GM19238 (cell line): ENCODE data around the gene TADA1.
"Not testable (repeated sequence)": the region's sequence is repeated elsewhere in the genome, so short reads cannot be mapped to it uniquely, and the experiment has no call there.

Experiments
- DNase-seq: peaks from one replicate; pipeline ENCODE4 v3.0.0; 2011; ENCODE audit warnings: low spot score; ENCODE audit not compliant: insufficient read length

The TADA1 gene

DNA sequence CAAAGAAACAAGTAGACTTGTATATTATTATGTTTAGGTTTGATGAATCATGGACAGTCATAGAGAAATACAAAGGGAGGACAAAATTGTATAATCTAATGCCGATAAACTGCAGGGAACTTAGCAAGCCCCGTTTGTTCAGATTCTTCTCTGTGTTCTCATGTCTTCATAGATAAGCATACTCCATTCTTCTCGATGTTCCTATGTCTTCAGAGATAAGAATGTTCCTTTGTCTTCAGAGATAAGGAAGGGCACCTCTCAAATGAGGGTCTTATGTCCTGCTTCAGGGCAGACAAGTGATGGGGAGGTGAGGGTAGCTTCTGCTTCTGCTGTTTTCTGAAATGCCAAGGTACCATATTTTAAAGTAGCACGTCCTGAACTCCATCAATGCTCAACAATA, 19.7 kb upstream of the TADA1 start:
- DNase-seq = no peak

DNA sequence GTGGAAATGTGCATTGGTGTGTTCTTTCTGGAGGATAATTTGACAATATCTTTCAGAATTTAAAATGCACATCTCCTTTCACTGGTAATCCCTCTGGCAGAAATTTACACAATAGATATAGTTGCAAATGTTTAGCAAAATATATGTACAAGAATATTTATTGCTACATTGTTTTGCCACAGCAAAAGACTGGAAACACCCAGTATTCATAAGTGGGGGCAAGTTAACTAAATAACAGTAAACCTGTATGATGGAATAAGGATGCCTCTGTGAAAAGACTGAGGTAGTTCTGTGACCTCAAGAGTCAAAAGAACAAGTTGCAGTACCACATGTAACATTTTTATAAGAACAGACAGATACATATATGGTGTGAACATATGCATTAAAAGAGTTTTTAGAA, 13.7 kb upstream of the TADA1 start:
- DNase-seq = no peak

- no peak for DNase-seq
Measured at GRCh38 chr1:166888373-166889111, 12.5 kb upstream of the TADA1 start.

GRCh38 chr1:166884971-166885370, 8.9 kb upstream of the TADA1 start:
- DNase-seq = no peak

DNA sequence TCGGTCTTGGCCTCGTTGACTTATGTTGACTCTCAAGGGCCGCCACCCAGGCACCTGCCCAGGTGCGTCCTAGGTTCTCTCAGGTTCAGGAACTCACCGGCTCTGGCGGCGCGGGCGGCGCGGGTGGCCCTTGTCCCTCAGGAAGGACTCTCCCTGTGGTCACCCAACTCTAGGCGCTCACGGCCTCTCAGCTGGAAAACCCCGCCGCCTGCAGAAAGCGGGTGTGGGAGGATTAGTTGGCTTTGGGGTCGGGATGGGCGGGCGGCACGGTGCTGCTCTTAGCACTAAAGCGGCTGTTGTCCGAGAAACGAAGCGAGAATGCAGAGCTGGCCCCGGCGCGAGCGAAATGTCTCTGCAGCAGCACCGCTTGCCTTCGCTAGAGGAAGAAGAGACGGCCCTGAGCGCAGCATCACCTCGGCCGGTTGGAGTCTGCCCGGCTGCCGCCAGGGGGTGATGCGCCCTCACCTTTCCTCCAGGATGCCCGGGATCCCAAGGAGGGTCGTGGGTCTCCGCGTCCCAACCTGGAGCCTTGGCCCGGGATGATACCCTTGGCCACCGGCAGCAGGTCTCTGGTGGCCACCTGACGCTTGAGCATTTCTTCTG, 8.1 kb upstream of the TADA1 start:
- DNase-seq = peak; percentile 18

DNA sequence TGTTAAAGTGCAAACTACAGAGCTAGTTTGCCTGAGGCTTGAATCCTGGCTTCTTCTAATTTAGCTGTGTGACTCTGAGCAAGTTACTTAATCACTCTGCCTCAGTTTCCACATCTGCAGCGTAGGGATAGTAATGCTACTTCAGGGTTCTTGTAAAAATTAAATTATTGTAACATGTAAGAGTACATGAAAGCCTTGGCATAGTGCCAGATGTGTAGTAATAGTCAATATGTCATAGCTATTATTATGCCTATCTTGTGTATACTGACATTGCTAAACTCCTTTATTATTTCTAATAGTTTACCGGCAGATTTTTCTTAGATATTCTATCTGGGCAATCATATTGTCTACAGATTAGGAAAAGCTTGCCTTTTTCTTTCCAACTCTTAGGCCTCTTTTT, 6.8 kb upstream of the TADA1 start:
- DNase-seq = no peak

DNA sequence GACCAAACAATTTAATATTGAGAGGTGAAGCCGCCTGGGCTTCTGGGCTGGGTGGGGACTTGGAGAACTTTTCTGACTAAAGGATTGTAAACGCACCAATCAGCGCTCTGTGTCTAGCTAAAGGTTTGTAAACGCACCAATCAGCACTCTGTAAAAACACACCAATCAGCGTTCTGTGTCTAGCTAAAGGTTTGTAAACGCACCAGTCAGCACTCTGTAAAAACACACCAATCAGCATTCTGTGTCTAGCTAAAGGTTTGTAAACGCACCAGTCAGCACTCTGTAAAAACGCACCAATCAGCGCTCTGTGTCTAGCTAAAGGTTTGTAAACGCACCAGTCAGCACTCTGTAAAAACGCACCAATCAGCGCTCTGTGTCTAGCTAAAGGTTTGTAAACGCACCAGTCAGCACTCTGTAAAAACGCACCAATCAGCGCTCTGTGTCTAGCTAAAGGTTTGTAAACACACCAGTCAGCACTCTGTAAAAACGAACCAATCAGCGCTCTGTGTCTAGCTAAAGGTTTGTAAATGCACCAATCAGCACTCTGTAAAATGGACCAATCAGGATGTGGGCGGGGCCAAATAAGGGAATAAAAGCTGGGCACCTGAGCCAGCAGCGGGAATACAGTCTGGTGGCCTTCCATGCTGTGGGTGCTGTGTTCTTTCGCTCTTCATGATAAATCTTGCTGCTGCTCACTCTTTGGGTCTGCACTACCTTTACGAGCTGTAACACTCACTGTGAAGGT, 2.3 kb upstream of the TADA1 start:
- DNase-seq = not testable (repeated sequence)

DNA sequence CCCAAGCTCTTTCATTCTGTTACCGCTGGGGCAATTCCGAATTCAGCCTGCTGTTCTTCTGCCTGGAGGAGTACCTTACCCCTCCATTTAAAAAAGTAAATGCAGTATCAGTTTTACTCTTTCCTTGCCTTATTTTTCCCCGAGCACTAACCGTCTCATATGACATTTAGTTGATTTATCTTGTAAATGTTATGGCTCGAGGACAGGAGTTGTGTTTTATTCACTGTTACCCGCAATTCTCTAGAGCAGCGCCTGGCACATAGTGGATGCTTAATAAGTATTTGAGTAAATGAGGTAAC, 425 bp upstream of the TADA1 start:
- no peak for DNase-seq

DNA sequence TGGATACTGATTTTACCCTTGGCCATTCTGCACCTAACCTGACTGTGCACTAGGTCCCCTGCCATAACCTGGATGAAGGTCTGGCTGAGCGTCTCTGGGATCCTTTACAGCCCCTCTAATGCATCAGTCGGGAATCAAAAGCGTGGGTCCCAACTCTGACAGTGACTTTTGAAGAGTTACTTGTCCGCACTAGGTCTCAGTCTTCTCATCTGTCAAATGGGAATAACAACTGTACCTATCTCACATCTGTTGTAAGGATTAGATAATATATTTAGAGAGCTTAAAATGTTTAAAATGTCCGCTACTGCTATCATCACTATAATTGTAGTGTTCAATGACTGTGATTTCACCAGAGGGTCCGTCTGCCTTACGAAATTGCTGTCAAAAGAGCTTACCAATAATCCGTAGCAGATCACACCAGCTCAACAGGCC, 746 bp downstream of the TADA1 start:
- DNase-seq = no peak

DNA sequence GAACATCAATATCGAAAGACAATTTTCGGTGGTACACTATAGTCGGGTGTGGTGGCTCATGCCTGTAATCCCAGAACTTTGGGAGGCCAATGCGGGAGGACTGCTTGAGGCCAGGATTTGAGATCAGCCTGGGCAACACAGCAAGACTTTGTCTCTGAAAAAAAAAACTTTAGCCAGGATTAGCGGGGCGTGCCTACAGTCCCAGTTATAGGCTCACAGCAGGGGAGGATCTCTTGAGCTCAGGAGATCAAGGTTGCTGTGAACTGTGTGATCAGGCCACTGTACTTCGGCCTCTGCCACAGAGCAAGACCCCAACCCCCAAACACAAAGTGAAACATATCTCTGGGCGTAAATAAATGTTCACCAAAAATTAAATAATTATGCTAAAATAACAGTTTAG, 1.6 kb downstream of the TADA1 start:
- no peak for DNase-seq

DNA sequence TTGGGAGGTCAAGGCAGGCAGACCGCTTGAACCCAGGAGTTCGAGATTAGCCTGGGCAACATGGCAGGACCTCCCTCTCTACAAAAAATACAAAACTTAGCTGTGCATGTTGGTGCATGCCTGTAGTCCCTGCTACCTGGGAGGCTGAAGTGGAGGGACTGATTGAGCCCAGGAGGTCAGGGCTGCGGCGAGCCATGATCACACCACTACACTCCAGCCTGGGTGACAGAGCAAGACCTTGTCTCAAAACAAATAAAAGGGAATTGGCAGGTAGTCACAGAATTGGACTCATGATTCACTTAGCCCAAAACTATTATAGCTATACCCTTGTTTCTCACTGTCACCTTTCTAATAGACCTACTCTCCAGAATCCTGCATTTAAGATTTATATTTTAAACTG, 5.5 kb downstream of the TADA1 start:
- DNase-seq = no peak

- DNase-seq = no peak
Measured at GRCh38 chr1:166869318-166870099, 6.6 kb downstream of the TADA1 start.

DNA sequence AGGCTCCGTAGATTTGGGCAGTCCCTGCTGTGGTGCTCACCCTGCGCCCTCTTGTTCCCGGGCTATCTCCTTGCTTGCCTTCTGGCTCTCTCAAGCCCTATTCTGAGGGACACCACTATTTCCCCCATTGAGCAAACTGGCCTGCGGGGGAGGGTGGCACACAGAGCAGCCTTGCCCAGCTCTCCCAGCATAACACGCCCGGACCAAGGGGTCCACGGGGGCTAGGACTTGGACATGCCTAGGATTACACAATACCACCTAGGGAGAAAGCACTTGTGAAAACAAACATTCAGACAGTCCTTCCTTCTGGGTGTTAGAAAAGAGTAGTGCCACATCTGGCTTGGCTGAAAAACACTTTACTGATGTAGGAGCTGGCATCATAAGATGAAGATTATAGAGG, 7.4 kb downstream of the TADA1 start:
- DNase-seq = no peak

- no peak for DNase-seq
Measured at GRCh38 chr1:166865926-166866325, 10.1 kb downstream of the TADA1 start.

- DNase-seq = no peak
Measured at GRCh38 chr1:166859597-166859996, 16.5 kb downstream of the TADA1 start.

- no peak for DNase-seq
Measured at GRCh38 chr1:166858726-166859419, 17.2 kb downstream of the TADA1 start.

DNA sequence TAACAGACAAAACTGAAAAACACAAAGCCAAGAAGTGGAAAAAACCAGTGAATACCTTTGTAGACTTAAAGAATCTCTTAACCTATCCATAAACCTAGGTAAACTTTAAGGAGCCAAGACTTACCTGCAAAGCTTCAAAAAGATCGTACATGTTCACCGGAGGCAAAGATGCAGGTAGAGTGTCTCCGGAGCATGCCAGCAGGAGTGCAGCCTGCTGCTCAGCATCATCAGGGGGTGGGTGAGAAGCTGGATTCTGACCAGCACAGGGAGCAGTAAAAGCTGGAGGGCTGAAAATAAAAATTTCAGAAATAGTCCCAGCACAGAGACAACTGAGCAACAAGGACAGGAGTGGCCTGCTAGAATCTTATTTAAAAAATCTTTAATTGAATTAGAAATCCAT, 18.1 kb downstream of the TADA1 start:
- DNase-seq = no peak

GRCh38 chr1:166855558-166855957, 20.5 kb downstream of the TADA1 start:
- no peak for DNase-seq

DNA sequence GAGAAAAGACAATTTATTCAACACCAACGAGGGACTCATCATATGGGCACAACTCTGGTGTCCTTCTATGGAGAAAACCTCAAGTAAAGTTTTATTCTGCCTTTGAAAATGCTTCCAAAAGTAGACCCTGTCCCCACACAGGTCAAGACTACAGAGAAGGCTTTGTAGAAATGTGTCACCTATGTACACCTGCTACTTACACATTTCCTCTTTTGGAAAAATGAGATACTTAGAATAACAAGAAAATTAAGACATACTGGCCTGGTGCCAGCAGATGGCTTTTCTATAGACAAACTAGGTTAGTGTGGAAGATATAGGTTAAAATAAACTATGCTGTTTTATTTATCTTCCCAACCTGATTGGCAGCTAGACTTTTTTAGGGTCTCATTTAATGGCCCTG, 23.1 kb downstream of the TADA1 start:
- no peak for DNase-seq

- DNase-seq = no peak
Measured at GRCh38 chr1:166849135-166849534, 26.9 kb downstream of the TADA1 start.

DNA sequence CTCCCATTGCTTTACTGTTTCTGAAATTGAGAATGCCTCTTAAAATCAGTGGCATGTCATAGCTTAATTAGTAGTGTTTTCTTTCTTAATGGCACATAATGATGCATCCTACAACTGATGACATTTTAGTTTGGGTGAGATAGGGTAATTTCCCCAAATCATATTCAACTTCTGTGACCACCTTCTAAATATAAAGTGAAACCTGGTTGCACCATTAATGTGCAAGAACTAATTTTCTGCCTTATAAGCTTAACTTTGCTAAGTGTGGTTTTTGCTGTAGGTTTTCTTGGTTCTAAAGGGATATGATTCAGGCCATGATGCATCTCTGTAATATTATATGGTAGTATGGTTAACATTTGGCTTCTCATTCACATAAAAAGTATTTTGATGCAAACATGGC, 27.9 kb downstream of the TADA1 start:
- DNase-seq = no peak
